Bronchial epithelial cell (primary cell): ENCODE data around the gene ATG16L2. TPM values are rescaled to one million over a fixed set of nuclear protein-coding genes. Genes with fewer than 3 reads are reported as not detected.
A peak's percentile ranks its signal among the peaks of the same experiment; 100 is the strongest.

Source experiments
- DNase-seq: peaks from one replicate; pipeline ENCODE4 v3.0.0-alpha.2; 2010; ENCODE audit warnings: low read depth
- FAIRE-seq: peaks from 2 replicates; lab custom pipeline; 2011; peaks lifted over from hg19 to GRCh38; lab: Jason Lieb, UNC
- H3K27me3 ChIP-seq: 2 replicates; pipeline ENCODE4 v1.5.1; 2011; ENCODE audit warnings: low read length; ENCODE audit not compliant: control insufficient read depth, insufficient read depth
- H3K36me3 ChIP-seq: 2 replicates; pipeline ENCODE4 v1.5.1; 2011; ENCODE audit warnings: low read length; ENCODE audit not compliant: control insufficient read depth, insufficient read depth
- H3K4me3 ChIP-seq: 2 replicates; pipeline ENCODE4 v1.5.1; 2011; ENCODE audit warnings: mild to moderate bottlenecking, low read depth, low read length, control low read depth
- CTCF ChIP-seq: IDR thresholded peaks from 2 replicates; pipeline ENCODE4 v1.5.1; 2011; ENCODE audit warnings: mild to moderate bottlenecking, moderate library complexity, low read length, control low read depth, inconsistent platforms; ENCODE audit not compliant: insufficient read depth, severe bottlenecking
- total RNA-seq: library from RNA; depleted of rRNA; stranded (reverse); fragments of >200 nt; gene quantifications from 2 replicates; pipeline ENCODE4 v1.2.1, GENCODE V29; 2014

Gene ATG16L2
- total RNA-seq, 1 donor from 2014 or later, result 5.3 TPM

- Histone ChIP-seq H3K4me3 (no peak overlapping the region), H3K27me3 (no peaks in the 10 kb centered on the region), H3K36me3 (peaks cover 5% of the 10 kb centered on the region)
- FAIRE-seq (no peak), DNase-seq (no peak)
- TF ChIP-seq CTCF, result no peak
These were observed 15.0 kb downstream of the ATG16L2 start for GRCh38 chr11:72829178-72829577.

- no peak for TF ChIP-seq CTCF
- FAIRE-seq, result no peak
- H3K27me3 ChIP-seq, result no peaks in the 10 kb centered on the region
- H3K4me3 ChIP-seq, result no peak overlapping the region
- DNase-seq, result no peak
- H3K36me3 ChIP-seq, result peaks cover 5% of the 10 kb centered on the region
These were observed 15.8 kb downstream of the ATG16L2 start for GRCh38 chr11:72829884-72830533.

GRCh38 chr11:72831521-72832300 lies 17.5 kb downstream of the ATG16L2 start:
- peak; percentile 67 for DNase-seq
- no peak for FAIRE-seq

GRCh38 chr11:72832301-72833082 lies 18.3 kb downstream of the ATG16L2 start:
- no peak for TF ChIP-seq CTCF
- FAIRE-seq (no peak), DNase-seq (no peak)
- no peak overlapping the region for H3K4me3 ChIP-seq
- H3K36me3 ChIP-seq, result peaks cover 5% of the 10 kb centered on the region
- no peaks in the 10 kb centered on the region for H3K27me3 ChIP-seq

More at GRCh38 chr11:72831521-72832300, 17.5 kb downstream of the ATG16L2 start:
- Histone ChIP-seq H3K4me3 (no peak overlapping the region), H3K36me3 (peaks cover 5% of the 10 kb centered on the region), H3K27me3 (no peaks in the 10 kb centered on the region)
- peak; percentile 94 for TF ChIP-seq CTCF

- TF ChIP-seq CTCF, result no peak
- FAIRE-seq, result peak; percentile 7
These were observed 19.0 kb downstream of the ATG16L2 start for GRCh38 chr11:72833083-72833733.

More at GRCh38 chr11:72833083-72833733, 19.0 kb downstream of the ATG16L2 start:
- Histone ChIP-seq H3K27me3 (no peaks in the 10 kb centered on the region), H3K4me3 (no peak overlapping the region), H3K36me3 (peaks cover 5% of the 10 kb centered on the region)
- no peak for DNase-seq
